Measurements from ENCODE around the gene KCNJ16. TPM values are rescaled to one million over a fixed set of nuclear protein-coding genes. Genes with fewer than 3 reads are reported as not detected.

Gene KCNJ16
- total RNA-seq, 3 donors from 2014 or later = not detected

DNA sequence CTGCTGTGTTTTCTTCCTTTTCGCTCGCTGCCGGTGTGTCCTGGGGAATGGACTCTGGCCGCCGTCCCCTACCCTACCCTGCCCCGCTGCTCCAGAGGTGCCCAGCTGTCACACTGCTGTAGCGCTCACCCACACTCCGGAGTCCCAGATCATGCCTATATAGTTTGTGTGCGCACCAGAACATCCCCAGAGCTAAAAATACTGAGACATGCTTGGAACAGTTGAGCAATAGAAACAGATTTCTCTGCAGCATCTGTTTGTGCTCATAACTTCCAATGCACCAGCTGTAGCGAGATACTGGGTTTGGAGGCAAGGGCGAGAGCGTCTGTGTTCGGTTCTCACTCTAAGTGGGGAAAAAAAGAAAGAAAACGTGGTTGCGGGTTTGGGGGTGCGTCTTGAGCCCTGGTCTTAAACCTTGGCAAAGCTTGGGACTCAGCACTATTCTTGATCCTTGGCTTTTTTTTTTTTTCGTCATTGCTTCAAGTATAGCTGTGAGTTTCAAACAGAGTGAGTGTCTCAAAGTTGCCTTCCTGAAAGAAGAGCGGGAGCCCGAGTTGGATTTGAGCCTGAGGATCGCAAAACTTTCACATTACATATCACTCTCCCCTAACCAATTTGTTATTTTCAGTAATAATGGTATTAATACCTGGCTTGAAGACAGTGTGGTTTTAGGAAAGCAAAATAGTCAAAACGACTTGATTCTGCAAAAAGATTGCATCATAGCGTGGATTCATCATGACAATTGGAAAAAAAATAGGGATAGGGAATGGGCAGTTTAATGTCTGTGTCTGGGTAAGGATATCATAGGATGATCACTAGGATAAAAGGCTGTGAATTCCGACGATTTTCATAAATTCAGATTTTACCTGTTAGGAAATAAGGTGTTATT, 94.9 kb downstream of the KCNJ16 start:
- ATAC-seq = peak; percentile 9 to 22
- Mint-ChIP-seq H3K9me3 (no peaks in the 10 kb centered on the region), H3K27me3 (ENCODE audit: low read depth) (peaks cover 60% of the 10 kb centered on the region), H3K4me1 (ENCODE audit: low read depth) (peaks cover 12% of the 10 kb centered on the region), H3K36me3 (ENCODE audit: insufficient read depth) (no peaks in the 10 kb centered on the region), H3K4me3 (peak overlapping the region; percentile 55)
- DNase-seq = no peak

DNA sequence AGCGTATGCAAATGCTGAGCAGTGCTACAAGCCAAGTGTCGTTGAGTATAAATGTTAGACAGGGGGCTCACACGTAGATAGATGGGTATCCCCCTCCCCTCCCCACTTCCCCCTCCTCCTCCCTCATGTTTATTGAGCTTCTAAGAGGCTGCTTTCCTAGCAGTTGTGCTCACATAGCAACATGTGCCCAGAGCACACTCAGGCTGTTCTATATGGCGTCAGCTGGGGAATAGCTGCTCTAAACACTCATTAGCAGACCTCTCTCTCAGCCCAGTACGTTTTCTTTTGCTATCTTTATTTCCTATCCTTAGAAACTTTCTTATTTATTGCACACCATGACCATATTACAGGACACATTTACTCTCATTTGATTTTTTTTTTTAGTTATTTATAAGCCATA, 96.1 kb downstream of the KCNJ16 start:
- ATAC-seq = no peak
- peaks cover 58% of the 10 kb centered on the region for H3K27me3 Mint-ChIP-seq (ENCODE audit: low read depth)
- no peaks in the 10 kb centered on the region for H3K36me3 Mint-ChIP-seq (ENCODE audit: insufficient read depth)

DNA sequence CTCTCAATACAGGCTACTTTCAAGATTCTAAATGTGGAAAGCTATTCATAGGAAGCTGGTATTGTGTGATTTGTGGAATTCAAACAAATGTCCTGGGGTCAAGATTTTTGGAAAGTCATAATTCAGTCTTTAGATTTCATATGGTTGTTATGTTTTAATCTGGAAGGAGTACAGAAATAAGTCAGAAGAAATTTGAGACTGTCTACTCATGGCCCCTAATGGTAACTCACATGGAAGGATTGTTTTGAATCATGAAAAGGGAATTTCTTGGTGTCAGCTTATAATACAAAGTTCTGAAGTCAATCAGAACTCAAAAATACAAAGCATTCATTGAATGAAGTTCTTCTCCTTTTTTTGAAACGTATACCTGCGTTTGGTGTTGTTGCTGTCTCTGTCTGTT, 97.4 kb downstream of the KCNJ16 start:
- DNase-seq (no peak), ATAC-seq (no peak)
- H3K36me3 Mint-ChIP-seq (ENCODE audit: insufficient read depth) = no peaks in the 10 kb centered on the region
- no peaks in the 10 kb centered on the region for H3K9me3 Mint-ChIP-seq
- H3K4me1 Mint-ChIP-seq (ENCODE audit: low read depth) = peaks cover 12% of the 10 kb centered on the region
- no peak overlapping the region for H3K4me3 Mint-ChIP-seq
- peaks cover 51% of the 10 kb centered on the region for H3K27me3 Mint-ChIP-seq (ENCODE audit: low read depth)

More for the DNA sequence above, 96.1 kb downstream of the KCNJ16 start:
- no peak overlapping the region for H3K4me3 Mint-ChIP-seq
- H3K9me3 Mint-ChIP-seq = no peaks in the 10 kb centered on the region
- peaks cover 12% of the 10 kb centered on the region for H3K4me1 Mint-ChIP-seq (ENCODE audit: low read depth)
- no peak for DNase-seq

DNA sequence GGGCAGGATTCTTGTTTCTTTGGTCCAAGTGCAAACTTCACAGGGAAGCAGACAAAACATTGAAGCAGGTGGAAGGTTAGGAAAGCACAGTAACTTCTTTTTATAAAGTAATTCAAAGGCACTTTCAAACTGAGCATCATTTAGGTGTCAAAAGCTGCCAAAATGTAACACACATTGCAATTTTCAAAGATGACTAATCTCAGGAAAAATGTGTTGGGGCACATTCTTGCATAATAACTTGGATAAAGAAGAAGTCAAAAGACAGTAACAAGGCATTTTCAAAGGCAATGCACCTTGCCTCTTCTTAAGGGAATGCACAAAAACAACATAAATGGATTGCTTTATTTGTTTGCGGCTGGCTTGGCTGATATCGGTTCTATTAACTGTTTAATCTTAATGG, 97.9 kb downstream of the KCNJ16 start:
- Mint-ChIP-seq H3K4me1 (ENCODE audit: low read depth) (peaks cover 12% of the 10 kb centered on the region), H3K9me3 (no peaks in the 10 kb centered on the region), H3K27me3 (ENCODE audit: low read depth) (peaks cover 47% of the 10 kb centered on the region)

DNA sequence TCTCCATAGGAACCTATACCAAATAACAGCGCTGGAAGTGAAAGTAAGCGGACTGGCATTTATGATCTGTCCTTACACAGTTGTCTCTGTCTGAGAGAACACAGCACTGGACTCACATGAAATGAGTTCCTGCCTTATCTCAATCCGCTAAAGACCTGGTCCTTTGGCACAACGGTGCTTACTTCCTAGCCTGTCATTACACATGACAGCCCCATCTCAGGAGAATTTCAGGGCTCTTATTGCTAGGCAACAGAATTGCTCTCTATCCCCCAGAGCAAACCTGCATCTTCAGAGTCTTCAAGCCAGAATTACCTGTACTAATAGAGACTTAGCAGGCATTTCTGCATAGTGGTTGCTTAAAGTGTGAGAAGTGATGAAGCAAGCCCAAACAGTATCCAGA, 98.7 kb downstream of the KCNJ16 start:
- ATAC-seq (no peak), DNase-seq (no peak)
- Mint-ChIP-seq H3K36me3 (ENCODE audit: insufficient read depth) (no peaks in the 10 kb centered on the region), H3K4me3 (no peak overlapping the region), H3K9me3 (no peaks in the 10 kb centered on the region), H3K4me1 (ENCODE audit: low read depth) (peaks cover 6% of the 10 kb centered on the region), H3K27me3 (ENCODE audit: low read depth) (peaks cover 40% of the 10 kb centered on the region)

More for the DNA sequence above, 97.9 kb downstream of the KCNJ16 start:
- Mint-ChIP-seq H3K4me3 (no peak overlapping the region), H3K36me3 (ENCODE audit: insufficient read depth) (no peaks in the 10 kb centered on the region)
- ATAC-seq (no peak), DNase-seq (no peak)

DNA sequence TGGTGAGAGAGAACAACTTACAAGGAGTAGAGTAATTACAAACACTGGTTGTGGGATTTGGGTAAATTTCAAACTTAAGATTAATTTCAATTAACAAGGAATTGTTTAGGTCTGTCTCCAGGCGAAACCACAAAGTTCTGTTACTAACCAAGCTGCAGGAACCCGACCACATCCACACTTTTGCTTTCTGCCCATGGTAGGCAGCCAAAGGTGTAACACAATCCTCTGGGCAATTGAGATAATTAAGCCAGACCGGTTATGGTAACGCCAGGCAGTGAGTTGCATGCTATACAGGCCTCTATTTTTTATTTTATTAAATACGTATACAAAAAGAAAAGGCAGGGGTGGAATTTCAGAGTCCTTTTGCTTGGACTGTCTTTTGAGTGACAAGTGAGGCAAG, 106.4 kb downstream of the KCNJ16 start:
- ATAC-seq (no peak), DNase-seq (no peak)
- Mint-ChIP-seq H3K4me1 (ENCODE audit: low read depth) (no peaks in the 10 kb centered on the region), H3K27me3 (ENCODE audit: low read depth) (peaks cover 2% of the 10 kb centered on the region), H3K4me3 (no peak overlapping the region), H3K9me3 (no peaks in the 10 kb centered on the region), H3K36me3 (ENCODE audit: insufficient read depth) (no peaks in the 10 kb centered on the region)

DNA sequence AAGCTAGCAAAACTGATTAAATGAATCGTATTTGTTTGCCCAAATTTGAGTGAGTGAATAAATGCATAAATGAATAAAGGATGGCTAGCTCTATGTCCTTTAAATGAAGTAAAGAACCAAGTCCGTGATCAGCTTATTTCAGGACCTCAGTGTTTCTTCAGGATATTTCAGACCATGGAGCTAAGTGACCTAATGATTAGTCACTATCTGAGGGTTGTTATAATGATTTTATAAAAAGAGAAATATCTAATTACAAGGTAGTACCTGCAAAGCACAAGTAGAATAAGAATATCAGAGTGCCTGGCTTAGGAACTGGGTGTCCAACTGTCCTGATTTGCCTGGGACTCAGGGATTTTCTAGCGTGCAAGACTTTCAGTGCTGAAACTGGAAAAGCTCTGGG, 106.8 kb downstream of the KCNJ16 start:
- no peaks in the 10 kb centered on the region for H3K4me1 Mint-ChIP-seq (ENCODE audit: low read depth)
- no peak overlapping the region for H3K4me3 Mint-ChIP-seq
- no peaks in the 10 kb centered on the region for H3K9me3 Mint-ChIP-seq
- peaks cover 2% of the 10 kb centered on the region for H3K27me3 Mint-ChIP-seq (ENCODE audit: low read depth)
- no peaks in the 10 kb centered on the region for H3K36me3 Mint-ChIP-seq (ENCODE audit: insufficient read depth)
- DNase-seq = no peak
- ATAC-seq = no peak

DNA sequence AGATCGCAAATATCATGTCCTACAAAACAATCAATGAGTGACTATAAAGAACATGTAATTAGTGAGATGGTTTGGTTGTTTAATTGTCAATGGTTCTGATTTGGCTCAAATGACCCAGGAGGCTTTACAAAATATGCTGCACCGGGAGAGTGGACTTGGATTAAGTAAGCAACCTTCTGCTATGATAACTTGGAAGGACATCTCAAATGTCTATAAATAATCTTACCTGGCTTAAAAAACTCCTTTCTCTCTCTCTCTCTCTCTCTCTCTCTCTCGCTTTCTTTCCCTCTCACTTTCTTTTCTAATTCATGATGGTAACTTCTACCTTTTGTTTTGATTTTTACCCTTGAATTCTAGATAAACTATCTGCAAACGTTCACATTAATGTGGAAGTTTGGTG, 108.5 kb downstream of the KCNJ16 start:
- no peaks in the 10 kb centered on the region for H3K27me3 Mint-ChIP-seq (ENCODE audit: low read depth)
- H3K9me3 Mint-ChIP-seq = no peaks in the 10 kb centered on the region
- no peak for DNase-seq
- no peaks in the 10 kb centered on the region for H3K36me3 Mint-ChIP-seq (ENCODE audit: insufficient read depth)
- no peak overlapping the region for H3K4me3 Mint-ChIP-seq
- H3K4me1 Mint-ChIP-seq (ENCODE audit: low read depth) = no peaks in the 10 kb centered on the region
- no peak for ATAC-seq

DNA sequence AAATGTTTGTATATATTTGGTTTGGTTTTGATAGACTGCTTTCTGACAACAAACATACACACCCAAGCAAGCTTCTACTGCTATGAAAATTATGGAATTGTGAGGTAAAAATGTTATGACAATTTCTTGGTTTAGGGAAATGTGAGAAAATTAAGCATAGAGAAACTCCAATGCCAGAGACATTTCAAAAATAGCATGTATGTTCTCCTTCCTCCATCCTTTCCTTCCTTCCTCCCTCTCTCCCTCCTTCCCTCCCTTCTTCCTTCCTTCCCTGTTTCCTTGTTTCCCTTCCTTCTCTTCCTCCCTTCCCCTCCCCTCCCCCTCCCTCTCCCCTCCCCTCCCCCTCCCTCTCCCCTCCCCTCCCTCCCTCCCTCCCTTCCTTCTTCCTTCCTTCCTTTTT, 109.2 kb downstream of the KCNJ16 start:
- H3K27me3 Mint-ChIP-seq (ENCODE audit: low read depth) = no peaks in the 10 kb centered on the region
- H3K4me3 Mint-ChIP-seq = no peak overlapping the region
- no peak for ATAC-seq
- no peaks in the 10 kb centered on the region for H3K36me3 Mint-ChIP-seq (ENCODE audit: insufficient read depth)
- DNase-seq = no peak
- H3K9me3 Mint-ChIP-seq = no peaks in the 10 kb centered on the region
- no peaks in the 10 kb centered on the region for H3K4me1 Mint-ChIP-seq (ENCODE audit: low read depth)

DNA sequence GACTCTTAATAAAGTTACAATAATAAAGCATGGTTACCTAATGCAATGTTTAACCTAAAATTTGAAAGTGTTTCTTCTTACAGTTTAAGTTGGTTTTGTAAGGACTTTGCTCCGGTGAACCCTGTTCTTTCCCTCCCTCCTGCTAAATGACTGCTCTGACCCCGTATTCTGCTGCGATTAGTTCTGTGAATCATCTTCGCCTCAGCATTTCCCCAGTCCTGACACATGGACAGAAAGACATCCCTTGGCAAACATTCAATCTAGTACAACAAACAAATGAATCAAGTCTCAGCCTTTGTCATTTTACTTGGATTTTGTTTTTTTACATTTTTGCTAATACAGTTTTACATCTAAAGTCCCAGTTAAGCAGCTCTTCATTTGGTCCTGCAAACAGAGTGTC, 109.7 kb downstream of the KCNJ16 start:
- DNase-seq (no peak), ATAC-seq (no peak)
- H3K27me3 Mint-ChIP-seq (ENCODE audit: low read depth) = no peaks in the 10 kb centered on the region
- no peaks in the 10 kb centered on the region for H3K4me1 Mint-ChIP-seq (ENCODE audit: low read depth)
- H3K9me3 Mint-ChIP-seq = no peaks in the 10 kb centered on the region
- no peak overlapping the region for H3K4me3 Mint-ChIP-seq
- no peaks in the 10 kb centered on the region for H3K36me3 Mint-ChIP-seq (ENCODE audit: insufficient read depth)

Other genes with a start within 250 kb of the KCNJ16 start
- gene KCNJ2, start 94.3 kb downstream of the KCNJ16 start, total RNA-seq = not detected

All from activated T-cell treated with anti-CD3 and anti-CD28 coated beads, Interleukin-2, amount 50 U/mL, for 4 hours (primary cell).